Endothelial cell of umbilical vein (primary cell): Measurements from ENCODE around the gene DSCAML1. TPM values are rescaled to one million over a fixed set of nuclear protein-coding genes. Genes with fewer than 3 reads are reported as not detected.

ENCODE experiments used
- BruUV-seq: library from RNA; stranded (reverse); fragments of 400-500 nt; replicated peaks from 2 replicates; lab custom pipeline; 2021; lab: Mats Ljungman, UMichigan
- CTCF ChIA-PET: fragments of 300-600, 350-600 bp; sonication (Branson Sonifier 250); formaldehyde crosslinking; loops from one replicate; lab custom pipeline; 2021; ENCODE audit warnings: antibody characterized with exemption, inconsistent platforms; lab: Charles Lee
- POLR2A ChIA-PET: fragments of 300-600, 350-600 bp; sonication (Branson Sonifier 250); formaldehyde crosslinking; loops from one replicate; lab custom pipeline; 2021; ENCODE audit warnings: antibody characterized with exemption, inconsistent platforms; lab: Charles Lee
- DNase-seq: peaks from one replicate; pipeline ENCODE4 v3.0.0-alpha.2; 2011; ENCODE audit warnings: low read depth, low spot score
- FAIRE-seq: peaks from 2 replicates; lab custom pipeline; 2011; peaks lifted over from hg19 to GRCh38; lab: Jason Lieb, UNC
- H2AFZ ChIP-seq: 2 replicates; pipeline ENCODE4 v1.6.0; 2012; ENCODE audit warnings: low read depth, low read length, control low read depth, inconsistent platforms
- H3K27ac ChIP-seq: 2 replicates; pipeline ENCODE4 v1.5.1; 2011; ENCODE audit warnings: low read depth, mild to moderate bottlenecking, control low read depth, low read length, moderate library complexity; ENCODE audit not compliant: insufficient read depth
- H3K27me3 ChIP-seq, 2 experiments: 2 replicates each; pipeline versions ENCODE4 v1.6.0 to v1.6.1; 2011; ENCODE audit warnings: low read length in 2 of 2, mixed read lengths in 1 of 2; ENCODE audit not compliant: control insufficient read depth in 2 of 2, insufficient read depth in 2 of 2
- H3K36me3 ChIP-seq, 2 experiments: 2 replicates in 1 of 2; 3 replicates in 1 of 2; pipeline ENCODE4 v1.5.1; 2011; ENCODE audit warnings: low read length in 2 of 2, mild to moderate bottlenecking in 1 of 2, moderate library complexity in 1 of 2; ENCODE audit not compliant: control insufficient read depth in 2 of 2, insufficient read depth in 2 of 2; ENCODE audit errors: extremely low read depth in 1 of 2
- H3K4me1 ChIP-seq: 3 replicates; pipeline ENCODE4 v1.5.1; 2011; ENCODE audit warnings: mild to moderate bottlenecking, low read length; ENCODE audit not compliant: control insufficient read depth, insufficient read depth; ENCODE audit errors: extremely low read depth
- H3K4me2 ChIP-seq: 2 replicates; pipeline ENCODE4 v1.6.1; 2011; ENCODE audit warnings: low read length, control low read depth, mixed read lengths; ENCODE audit not compliant: insufficient read depth
- H3K4me3 ChIP-seq, 3 experiments: fragments of 200-600 bp in 1 of 3; sonication (generic), shearing (Covaris generic) in 1 of 3; replicated peaks in 1 of 3; 2 replicates each; pipeline ENCODE4 v1.5.1; 2011 to 2016; ENCODE audit warnings: control low read depth in 3 of 3, low read length in 3 of 3, mild to moderate bottlenecking in 2 of 3, inconsistent platforms in 1 of 3, low read depth in 1 of 3, moderate library complexity in 1 of 3; ENCODE audit not compliant: insufficient read depth in 1 of 3
- H3K79me2 ChIP-seq: 2 replicates; pipeline ENCODE4 v1.6.0; 2012; ENCODE audit warnings: low read length, inconsistent platforms; ENCODE audit not compliant: control insufficient read depth, insufficient read depth
- H3K9ac ChIP-seq: replicated peaks from 2 replicates; pipeline ENCODE3; 2011; ENCODE audit warnings: low read length, control low read depth; ENCODE audit not compliant: insufficient read depth; ENCODE audit errors: extremely low read depth
- H3K9me1 ChIP-seq: replicated peaks from 3 replicates; pipeline ENCODE4 v1.6.0; 2011; ENCODE audit warnings: mild to moderate bottlenecking, low read length; ENCODE audit not compliant: control insufficient read depth, insufficient read depth; ENCODE audit errors: extremely low read depth
- H3K9me3 ChIP-seq: replicated peaks from 2 replicates; pipeline ENCODE4 v1.5.1; 2012; ENCODE audit warnings: low read length, inconsistent platforms; ENCODE audit not compliant: control insufficient read depth, insufficient read depth
- H4K20me1 ChIP-seq: replicated peaks from 2 replicates; pipeline ENCODE3; 2011; ENCODE audit warnings: mild to moderate bottlenecking, low read length; ENCODE audit not compliant: control insufficient read depth, insufficient read depth; ENCODE audit errors: extremely low read depth
- EZH2 ChIP-seq: IDR thresholded peaks from 2 replicates; pipeline ENCODE4 v1.6.1; 2012; ENCODE audit warnings: borderline replicate concordance, low read depth, mild to moderate bottlenecking, moderate library complexity, low read length, inconsistent platforms; ENCODE audit not compliant: severe bottlenecking
- JUN ChIP-seq: IDR thresholded peaks from 2 replicates; pipeline ENCODE4 v1.6.1; 2011; ENCODE audit warnings: borderline replicate concordance, low read depth; ENCODE audit not compliant: insufficient read length, insufficient read depth
- MYC ChIP-seq: IDR thresholded peaks from one replicate; pipeline ENCODE4 v1.6.1; 2011; ENCODE audit warnings: mild to moderate bottlenecking, low read depth, low read length
- POLR2A ChIP-seq: IDR thresholded peaks from 2 replicates; pipeline ENCODE4 v1.6.1; 2012; ENCODE audit warnings: low read depth, mild to moderate bottlenecking, control low read depth, low read length
- POLR2AphosphoS5 ChIP-seq: IDR thresholded peaks from 2 replicates; pipeline ENCODE4 v1.6.1; 2012; ENCODE audit warnings: low read depth, mild to moderate bottlenecking, control low read depth, low read length, moderate library complexity; ENCODE audit not compliant: insufficient read depth
- dilution Hi-C: fragments of 300-500 bp; cut with MboI; formaldehyde crosslinking; loops from one replicate; pipeline ENCODE4 v1.15.0; 2019; ENCODE audit warnings: low sequenced_read_pairs; ENCODE audit not compliant: extremely low pct_ligation_motif_present
- intact Hi-C: fragments of 100-400 bp; cut with micrococcal nuclease; formaldehyde crosslinking; loops from one replicate; pipeline ENCODE4 v1.10.0; 2022
- polyA plus RNA-seq, 4 experiments: library from polyadenylated mRNA; depleted of rRNA in 3 of 4; stranded (reverse) in 3 of 4; unstranded in 1 of 4; fragments of >200 nt; gene quantifications; 2 replicates each; pipeline versions ENCODE4 v1.2.1 to v1.2.3, GENCODE V29; 2011 to 2012; ENCODE audit warnings: missing spikeins in 1 of 4
- total RNA-seq: library from RNA; stranded (reverse); gene quantifications from 2 replicates; pipeline ENCODE4 v1.2.3, GENCODE V29; 2021
- TF ChIP-seq, protein P1 (sequence below), 2 donors: IDR thresholded peaks; 1 replicate in 1 of 2; 2 replicates in 1 of 2; pipeline ENCODE4 v1.5.1; 2011; ENCODE audit warnings: low read length in 2 of 2, mild to moderate bottlenecking in 2 of 2, moderate library complexity in 2 of 2, control low read depth in 1 of 2, inconsistent platforms in 1 of 2, low read depth in 1 of 2; ENCODE audit not compliant: insufficient read depth in 1 of 2; ENCODE audit errors: extremely low read depth in 1 of 2
- TF ChIP-seq, protein P2 (sequence below): IDR thresholded peaks from 2 replicates; pipeline ENCODE4 v1.6.1; 2011; ENCODE audit not compliant: insufficient read depth, insufficient read length

The DSCAML1 gene
- total and polyA plus RNA-seq, 2 donors (not counting 3 experiments of a cell fraction or from before 2014, with no cell fraction given): not detected

- H3K9ac ChIP-seq: no peak overlapping the region
- no peak overlapping the region for H3K4me2 ChIP-seq
- DNase-seq (no peak), FAIRE-seq (no peak)
- no peak overlapping the region for H3K27ac ChIP-seq
- ChIA-PET POLR2A (no interaction called here), CTCF (interaction anchor here (0.7 to 12.2 kb wide), 7 partner anchors 8 to 395 kb away, joined by 3 to 520 read pairs (median 16); no protein-coding TSS in a partner anchor)
- H3K4me1 ChIP-seq: peaks cover 39% of the 10 kb centered on the region
- H3K4me3 ChIP-seq: no peak overlapping the region
- dilution Hi-C loops: no loop called here
- TF ChIP-seq, protein P1, sequence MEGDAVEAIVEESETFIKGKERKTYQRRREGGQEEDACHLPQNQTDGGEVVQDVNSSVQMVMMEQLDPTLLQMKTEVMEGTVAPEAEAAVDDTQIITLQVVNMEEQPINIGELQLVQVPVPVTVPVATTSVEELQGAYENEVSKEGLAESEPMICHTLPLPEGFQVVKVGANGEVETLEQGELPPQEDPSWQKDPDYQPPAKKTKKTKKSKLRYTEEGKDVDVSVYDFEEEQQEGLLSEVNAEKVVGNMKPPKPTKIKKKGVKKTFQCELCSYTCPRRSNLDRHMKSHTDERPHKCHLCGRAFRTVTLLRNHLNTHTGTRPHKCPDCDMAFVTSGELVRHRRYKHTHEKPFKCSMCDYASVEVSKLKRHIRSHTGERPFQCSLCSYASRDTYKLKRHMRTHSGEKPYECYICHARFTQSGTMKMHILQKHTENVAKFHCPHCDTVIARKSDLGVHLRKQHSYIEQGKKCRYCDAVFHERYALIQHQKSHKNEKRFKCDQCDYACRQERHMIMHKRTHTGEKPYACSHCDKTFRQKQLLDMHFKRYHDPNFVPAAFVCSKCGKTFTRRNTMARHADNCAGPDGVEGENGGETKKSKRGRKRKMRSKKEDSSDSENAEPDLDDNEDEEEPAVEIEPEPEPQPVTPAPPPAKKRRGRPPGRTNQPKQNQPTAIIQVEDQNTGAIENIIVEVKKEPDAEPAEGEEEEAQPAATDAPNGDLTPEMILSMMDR (IDR thresholded peaks at IDR 0.05; ENCODE audit: extremely low read depth in 1 of 2, insufficient read depth in 1 of 2, low read depth in 1 of 2, low read length in 2 of 2): no peak
- TF ChIP-seq JUN: no peak
- no peak for TF ChIP-seq POLR2A
- BruUV-seq: no TSS peak
- H2AFZ ChIP-seq: no peak overlapping the region
- H3K9me3 ChIP-seq: no peaks in the 10 kb centered on the region
- no peaks in the 10 kb centered on the region for H3K9me1 ChIP-seq
- H3K79me2 ChIP-seq: no peaks in the 10 kb centered on the region
- intact Hi-C loops: no loop called here
- no peaks in the 10 kb centered on the region for H3K36me3 ChIP-seq
- H3K27me3 ChIP-seq: no peaks in the 10 kb centered on the region
- no peaks in the 10 kb centered on the region for H4K20me1 ChIP-seq
Observed at GRCh38 chr11:117820516-117820915, 23.5 kb upstream of the DSCAML1 start.

GRCh38 chr11:117820071-117820470 is 23.1 kb upstream of the DSCAML1 start:
- Histone ChIP-seq H3K79me2 (no peaks in the 10 kb centered on the region), H3K4me3 (no peak overlapping the region), H2AFZ (no peak overlapping the region), H4K20me1 (no peaks in the 10 kb centered on the region), H3K36me3 (no peaks in the 10 kb centered on the region), H3K9ac (no peak overlapping the region), H3K27me3 (no peaks in the 10 kb centered on the region), H3K9me1 (no peaks in the 10 kb centered on the region), H3K9me3 (no peaks in the 10 kb centered on the region), H3K4me1 (peaks cover 37% of the 10 kb centered on the region), H3K4me2 (no peak overlapping the region), H3K27ac (no peak overlapping the region)
- DNase-seq (no peak), FAIRE-seq (no peak)
- POLR2A ChIA-PET: interaction anchor here (1.6 kb wide), 1 partner anchor 127 kb away, joined by 4 read pairs; no protein-coding TSS in a partner anchor
- CTCF ChIA-PET: interaction anchor here (1.1 to 12.2 kb wide), 5 partner anchors 8 to 394 kb away, joined by 3 to 520 read pairs (median 139); no protein-coding TSS in a partner anchor
- BruUV-seq: no TSS peak
- TF ChIP-seq MYC (no peak), EZH2 (no peak), POLR2AphosphoS5 (no peak)
- TF ChIP-seq, protein P2, sequence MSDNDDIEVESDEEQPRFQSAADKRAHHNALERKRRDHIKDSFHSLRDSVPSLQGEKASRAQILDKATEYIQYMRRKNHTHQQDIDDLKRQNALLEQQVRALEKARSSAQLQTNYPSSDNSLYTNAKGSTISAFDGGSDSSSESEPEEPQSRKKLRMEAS: no peak
- dilution Hi-C loops (no loop called here), intact Hi-C loops (no loop called here)
